OCI-LY7 (cell line): ENCODE data around the gene PHKA2.

Experiments
- CTCF ChIP-seq: fragments of 200-600 bp; sonication (generic); conservative IDR thresholded peaks from 2 replicates; pipeline ENCODE4 v1.5.1; 2014; ENCODE audit warnings: mild to moderate bottlenecking, antibody characterized with exemption, low read length, moderate library complexity, mixed read lengths
- EZH2phosphoT487 ChIP-seq: fragments of 200-600 bp; sonication (generic); IDR thresholded peaks from 2 replicates; pipeline ENCODE4 v1.6.1; 2018; ENCODE audit warnings: low read depth, borderline replicate concordance, mild to moderate bottlenecking, mixed run types, antibody characterized with exemption, low read length, moderate library complexity, mixed read lengths

GRCh38 chrX:19007011-19007410, 23.1 kb upstream of the PHKA2 start:
- no peak for TF ChIP-seq EZH2phosphoT487
- TF ChIP-seq CTCF, result no peak
